ENCODE results near the gene HBS1L. TPM values are rescaled to one million over a fixed set of nuclear protein-coding genes. Genes with fewer than 3 reads are reported as not detected.
A peak's percentile ranks its signal among the peaks of the same experiment; 100 is the strongest.

Gene HBS1L
- total and polyA plus RNA-seq, 10 of the 15 experiments (the other 5 are each of a cell fraction or from before 2014, with no cell fraction given) = 58.7 to 142 (median 78.8) TPM

- Histone ChIP-seq H3K27me3 (replicated peaks in 1 of 2; ENCODE audit: control insufficient read depth in 2 of 2, insufficient read depth in 2 of 2, low read length in 1 of 2) (no peaks in the 10 kb centered on the region), H3K79me2 (ENCODE audit: control insufficient read depth, insufficient read depth, low read length) (peaks cover 52% of the 10 kb centered on the region), H3K4me1 (ENCODE audit: control insufficient read depth, insufficient read depth, low read length) (no peaks in the 10 kb centered on the region), H3K9ac (ENCODE audit: control insufficient read depth, insufficient read depth, low read length) (no peak overlapping the region), H2AFZ (ENCODE audit: control insufficient read depth, low read depth, low read length) (no peak overlapping the region), H3K4me3 (peak overlapping the region; percentile 89), H3K36me3 (ENCODE audit: control insufficient read depth in 2 of 2, insufficient read depth in 2 of 2, low read length in 1 of 2) (peaks cover 0 to 8% of the 10 kb centered on the region in 2 experiments; a peak in 2 of 4 replicates), H3K9me3 (replicated peaks; ENCODE audit: control insufficient read depth, insufficient read depth, low read length) (no peaks in the 10 kb centered on the region), H4K20me1 (ENCODE audit: control insufficient read depth, insufficient read depth) (no peaks in the 10 kb centered on the region), H3K27ac (ENCODE audit: control insufficient read depth, insufficient read depth) (peak overlapping the region; percentile 94), H3K4me2 (ENCODE audit: control insufficient read depth, insufficient read depth) (peak overlapping the region; percentile 87)
- intact Hi-C loops (cut with micrococcal nuclease; ENCODE audit: unreplicated experiment) = loop anchor here (5.0 kb wide), 1 partner anchor 129 kb away; the partner anchor contains the start of gene MYB
- in situ Hi-C loops (cut with MboI) = no loop called here
- ChIA-PET CTCF (interaction anchor here (1.3 to 2.6 kb wide), 2 partner anchors 20 to 49 kb away, joined by 3 to 10 read pairs; no protein-coding TSS in a partner anchor), RAD21 (ENCODE audit: unreplicated experiment) (interaction anchor here (0.8 to 4.9 kb wide), 7 partner anchors 32 to 127 kb away, joined by 3 to 63 read pairs (median 4); partner anchors contain the start of gene MYB), SMC1A (ENCODE audit: uncharacterized antibody, unreplicated experiment) (interaction anchor here (0.6 to 4.9 kb wide), 10 partner anchors 9 to 375 kb away, joined by 3 to 56 read pairs (median 3); no protein-coding TSS in a partner anchor), POLR2A (interaction anchor here (5.6 kb wide), 1 partner anchor 34 kb away, joined by 25 read pairs; no protein-coding TSS in a partner anchor)
- 33% methylated on average over 2 of the region's 2 CpGs for WGBS (ENCODE audit: insufficient coverage, insufficient replicate concordance, low lambda C conversion rate, missing lambda C conversion rate)
- DNase-seq (ENCODE audit: low read depth, low spot score) (no peak), FAIRE-seq (no peak), ATAC-seq (peak; percentile 17)
- BruUV-seq (replicated peaks) = no TSS peak
- TF ChIP-seq, protein P1, sequence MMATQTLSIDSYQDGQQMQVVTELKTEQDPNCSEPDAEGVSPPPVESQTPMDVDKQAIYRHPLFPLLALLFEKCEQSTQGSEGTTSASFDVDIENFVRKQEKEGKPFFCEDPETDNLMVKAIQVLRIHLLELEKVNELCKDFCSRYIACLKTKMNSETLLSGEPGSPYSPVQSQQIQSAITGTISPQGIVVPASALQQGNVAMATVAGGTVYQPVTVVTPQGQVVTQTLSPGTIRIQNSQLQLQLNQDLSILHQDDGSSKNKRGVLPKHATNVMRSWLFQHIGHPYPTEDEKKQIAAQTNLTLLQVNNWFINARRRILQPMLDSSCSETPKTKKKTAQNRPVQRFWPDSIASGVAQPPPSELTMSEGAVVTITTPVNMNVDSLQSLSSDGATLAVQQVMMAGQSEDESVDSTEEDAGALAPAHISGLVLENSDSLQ (IDR thresholded peaks at IDR 0.05) = no peak
- TF ChIP-seq SIX5 (IDR thresholded peaks at IDR 0.05; ENCODE audit: low read depth, low read length, severe bottlenecking) (no peak), ZNF274 (IDR thresholded peaks at IDR 0.05; ENCODE audit: insufficient read depth, insufficient read length) (no peak)
Measured at GRCh38 chr6:135053406-135053805, 1.2 kb downstream of the HBS1L start.

GRCh38 chr6:135052939-135053338, 1.7 kb downstream of the HBS1L start:
- POLR2A ChIA-PET = interaction anchor here (1.0 to 5.6 kb wide), 2 partner anchors 34 to 44 kb away, joined by 3 to 25 read pairs; no protein-coding TSS in a partner anchor
- H3K79me2 ChIP-seq (ENCODE audit: control insufficient read depth, insufficient read depth, low read length) = peaks cover 54% of the 10 kb centered on the region
- BruUV-seq (replicated peaks) = no TSS peak
- H3K4me1 ChIP-seq (ENCODE audit: control insufficient read depth, insufficient read depth, low read length) = no peaks in the 10 kb centered on the region
- H3K9ac ChIP-seq (ENCODE audit: control insufficient read depth, insufficient read depth, low read length) = no peak overlapping the region
- peak overlapping the region; percentile 94; the same call in 1 of the 2 replicates for H3K27ac ChIP-seq (ENCODE audit: control insufficient read depth, insufficient read depth)
- intact Hi-C loops (cut with micrococcal nuclease; ENCODE audit: unreplicated experiment) = loop anchor here (5.0 kb wide), 1 partner anchor 129 kb away; the partner anchor contains the start of gene MYB
- WGBS (ENCODE audit: insufficient coverage, insufficient replicate concordance, low lambda C conversion rate, missing lambda C conversion rate) = 35% methylated on average over 3 of the region's 3 CpGs
- TF ChIP-seq IKZF2 (IDR thresholded peaks at IDR 0.05) (0 out of 4 replicates have a peak, but pooled peaks of 1 of the 2 experiments have one; percentile 16), ATF7 (IDR thresholded peaks at IDR 0.05; ENCODE audit: low read depth) (peak; percentile 87), CREB1 (IDR thresholded peaks at IDR 0.05; ENCODE audit: low read depth) (0 out of 2 replicates have a peak, but pooled peaks have one; percentile 51), CREM (IDR thresholded peaks at IDR 0.05; ENCODE audit: low read depth) (peak; percentile 26; the same call in 1 of the 2 replicates), SREBF2 (IDR thresholded peaks at IDR 0.05; ENCODE audit: low read length) (no peak)
- H3K4me3 ChIP-seq = peak overlapping the region; percentile 89
- H3K27me3 ChIP-seq (replicated peaks in 1 of 2; ENCODE audit: control insufficient read depth in 2 of 2, insufficient read depth in 2 of 2, low read length in 1 of 2) = no peaks in the 10 kb centered on the region
- CTCF ChIA-PET = interaction anchor here (0.8 to 1.9 kb wide), 6 partner anchors 10 to 132 kb away, joined by 3 to 5 read pairs (median 3); no protein-coding TSS in a partner anchor
- no peak for ATAC-seq
- in situ Hi-C loops (cut with MboI) = no loop called here
- peak; percentile 13 for FAIRE-seq
- RAD21 ChIA-PET (ENCODE audit: unreplicated experiment) = interaction anchor here (0.8 to 4.9 kb wide), 6 partner anchors 32 to 128 kb away, joined by 3 to 63 read pairs (median 4); partner anchors contain the start of gene MYB
- peak overlapping the region; percentile 87 for H3K4me2 ChIP-seq (ENCODE audit: control insufficient read depth, insufficient read depth)
- no peak for DNase-seq (ENCODE audit: low read depth, low spot score)
- SMC1A ChIA-PET (ENCODE audit: uncharacterized antibody, unreplicated experiment) = interaction anchor here (0.6 to 4.9 kb wide), 11 partner anchors 10 to 375 kb away, joined by 3 to 56 read pairs (median 3); no protein-coding TSS in a partner anchor
- no peaks in the 10 kb centered on the region for H3K9me3 ChIP-seq (replicated peaks; ENCODE audit: control insufficient read depth, insufficient read depth, low read length)
- H2AFZ ChIP-seq (ENCODE audit: control insufficient read depth, low read depth, low read length) = no peak overlapping the region
- peaks cover 2 to 13% of the 10 kb centered on the region in 2 experiments; a peak in 2 of 4 replicates for H3K36me3 ChIP-seq (ENCODE audit: control insufficient read depth in 2 of 2, insufficient read depth in 2 of 2, low read length in 1 of 2)
- H4K20me1 ChIP-seq (ENCODE audit: control insufficient read depth, insufficient read depth) = no peaks in the 10 kb centered on the region

All from GM12878 (cell line).